GM19239 (cell line): Measurements from ENCODE around the gene PPCDC.

ENCODE experiments used
- DNase-seq: peaks from one replicate; pipeline ENCODE4 v3.0.0; 2011; ENCODE audit warnings: low spot score; ENCODE audit not compliant: insufficient read length
- FAIRE-seq: peaks from 2 replicates; lab custom pipeline; 2011; peaks lifted over from hg19 to GRCh38; lab: Jason Lieb, UNC

PPCDC gene

GRCh38 chr15:75042730-75043508 lies 19.5 kb downstream of the PPCDC start:
- FAIRE-seq (peak; percentile 99), DNase-seq (peak; percentile 62)

GRCh38 chr15:75043509-75044257 lies 20.3 kb downstream of the PPCDC start:
- peak; percentile 28 for DNase-seq
- FAIRE-seq = no peak

GRCh38 chr15:75044258-75044878 lies 21.0 kb downstream of the PPCDC start:
- DNase-seq (no peak), FAIRE-seq (no peak)

GRCh38 chr15:75045332-75046015 lies 22.1 kb downstream of the PPCDC start:
- DNase-seq = no peak
- FAIRE-seq = peak; percentile 85

- DNase-seq (no peak), FAIRE-seq (no peak)
Observed at GRCh38 chr15:75048394-75048793, 25.0 kb downstream of the PPCDC start.

GRCh38 chr15:75049392-75049791 lies 26.0 kb downstream of the PPCDC start:
- no peak for FAIRE-seq
- DNase-seq = no peak

GRCh38 chr15:75050283-75050682 lies 26.9 kb downstream of the PPCDC start:
- FAIRE-seq (no peak), DNase-seq (no peak)

- FAIRE-seq (no peak), DNase-seq (no peak)
Observed at GRCh38 chr15:75051191-75051608, 27.8 kb downstream of the PPCDC start.

- no peak for DNase-seq
- FAIRE-seq = no peak
Observed at GRCh38 chr15:75051711-75052110, 28.3 kb downstream of the PPCDC start.

- DNase-seq (no peak), FAIRE-seq (no peak)
Observed at GRCh38 chr15:75052972-75053747, 29.8 kb downstream of the PPCDC start.

GRCh38 chr15:75053748-75054125 lies 30.3 kb downstream of the PPCDC start:
- FAIRE-seq (no peak), DNase-seq (no peak)

- no peak for DNase-seq
- FAIRE-seq = no peak
Observed at GRCh38 chr15:75054172-75054897, 30.9 kb downstream of the PPCDC start.

GRCh38 chr15:75056036-75056435 lies 32.6 kb downstream of the PPCDC start:
- DNase-seq (no peak), FAIRE-seq (no peak)

- no peak for DNase-seq
- FAIRE-seq = no peak
Observed at GRCh38 chr15:75058127-75058905, 34.9 kb downstream of the PPCDC start.

- no peak for DNase-seq
- no peak for FAIRE-seq
Observed at GRCh38 chr15:75059607-75060006, 36.2 kb downstream of the PPCDC start.

- FAIRE-seq (peak; percentile 91), DNase-seq (peak; percentile 47)
Observed at GRCh38 chr15:75061272-75061671, 37.9 kb downstream of the PPCDC start.

- DNase-seq = no peak
- FAIRE-seq = no peak
Observed at GRCh38 chr15:75062706-75063105, 39.3 kb downstream of the PPCDC start.

GRCh38 chr15:75063338-75063737 lies 39.9 kb downstream of the PPCDC start:
- FAIRE-seq (no peak), DNase-seq (no peak)
